ENCODE measurements around the gene ARL15.

- TF ChIP-seq EZH2 (IDR thresholded peaks at IDR 0.05; ENCODE audit: low read depth) (no peak), CTCF (conservative IDR thresholded peaks at IDR 0.05) (no peak)
Measured at GRCh38 chr5:54309276-54309675, 1.1 kb downstream of the ARL15 start.
